ENCODE measurements around the gene RHEBL1. TPM values are rescaled to one million over a fixed set of nuclear protein-coding genes. Genes with fewer than 3 reads are reported as not detected.

Gene RHEBL1
- total and polyA plus RNA-seq, 2 of the 4 experiments (the other 2 are of a cell fraction) = 0.62 to 0.72 TPM

DNA sequence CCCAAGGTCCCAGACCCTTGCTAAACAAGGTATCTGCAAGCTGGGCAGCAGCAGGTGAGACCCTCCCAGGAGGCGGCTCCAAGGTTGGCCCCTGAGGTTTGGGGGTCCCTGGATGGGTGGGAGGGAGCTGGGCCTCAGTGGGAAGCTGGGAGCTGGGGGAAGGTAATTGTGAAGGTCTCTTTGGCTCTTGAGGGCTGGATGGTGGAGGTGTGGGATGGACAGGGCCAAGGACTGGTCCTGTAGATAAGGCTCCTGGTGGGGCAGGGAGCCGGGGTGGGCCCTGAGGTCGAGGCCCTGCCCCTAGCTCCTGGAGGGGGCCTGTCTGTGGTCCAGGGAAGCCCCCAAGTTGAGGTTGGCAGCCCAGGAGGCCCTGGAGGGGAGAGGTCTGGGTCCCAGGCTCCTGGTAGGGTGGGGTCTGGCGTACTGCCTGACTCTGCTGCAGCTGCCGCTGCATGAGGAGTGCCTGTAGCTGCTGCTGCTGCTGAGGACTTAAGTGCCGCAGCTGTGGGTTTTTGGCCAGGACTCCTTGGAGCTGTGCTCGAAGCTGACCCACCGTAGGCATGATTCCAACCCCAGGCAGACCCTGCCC lies 38.1 kb downstream of the RHEBL1 start:
- H4K8ac ChIP-seq (ENCODE audit: low read depth in 2 of 2, low read length in 2 of 2) = no peak overlapping the region
- no peaks in the 10 kb centered on the region for H3K9me1 ChIP-seq (ENCODE audit: insufficient read depth, low read length)
- H3K4me2 ChIP-seq (ENCODE audit: low read depth, low read length) = no peak overlapping the region
- H2BK15ac ChIP-seq (ENCODE audit: low read depth, low read length) = no peak overlapping the region
- no peaks in the 10 kb centered on the region for H3K9me3 ChIP-seq (ENCODE audit: control insufficient read depth, insufficient read depth, low read length)
- no peak overlapping the region for H3K9ac ChIP-seq (ENCODE audit: low read depth, low read length)
- peaks cover 19% of the 10 kb centered on the region for H4K20me1 ChIP-seq (ENCODE audit: insufficient read depth, low read length)
- H3K27ac ChIP-seq (ENCODE audit: insufficient read depth, low read length) = no peak overlapping the region
- intact Hi-C loops (cut with micrococcal nuclease) (no loop called here), in situ Hi-C loops (cut with MboI; ENCODE audit: low sequenced_read_pairs) (no loop called here), dilution Hi-C loops (cut with HindIII; ENCODE audit: low sequenced_read_pairs, unreplicated experiment) (no loop called here)
- H3K18ac ChIP-seq (ENCODE audit: low read depth, low read length) = no peak overlapping the region
- BruUV-seq (replicated peaks) = no TSS peak
- H4K5ac ChIP-seq (ENCODE audit: low read depth, low read length) = no peak overlapping the region
- WGBS, 2 experiments (ENCODE audit: extremely low coverage in 2 of 2, insufficient read length in 1 of 2) = 65% methylated on average over 6 of the region's 8 CpGs; no CpG with 5 or more reads in 1 of the 2 experiments
- H2BK5ac ChIP-seq (ENCODE audit: low read depth, low read length, poor library complexity, severe bottlenecking) = no peak overlapping the region
- no peak overlapping the region for H4K91ac ChIP-seq (ENCODE audit: insufficient read depth, low read depth, low read length)
- CTCF ChIA-PET = no interaction called here
- no peaks in the 10 kb centered on the region for H3K4me1 ChIP-seq (ENCODE audit: control insufficient read depth, insufficient read depth, low read length)
- H3K23ac ChIP-seq (ENCODE audit: low read depth, low read length) = no peak overlapping the region
- H3K36me3 ChIP-seq (ENCODE audit: control insufficient read depth, insufficient read depth, low read length) = peaks cover 85% of the 10 kb centered on the region
- H2BK120ac ChIP-seq (ENCODE audit: low read depth, low read length) = no peak overlapping the region
- no peak for ATAC-seq (ENCODE audit: low read depth)
- H3K4me3 ChIP-seq (ENCODE audit: insufficient read depth, low read depth, low read length) = no peak overlapping the region
- no peak overlapping the region for H2AK9ac ChIP-seq (replicated peaks; ENCODE audit: low read depth, low read length, poor library complexity)
- no peak for TF ChIP-seq BHLHE40 (IDR thresholded peaks at IDR 0.05; ENCODE audit: low read depth, low read length)
- no peak for TF ChIP-seq CHD1 (IDR thresholded peaks at IDR 0.05; ENCODE audit: low read depth, low read length)
- no peak for TF ChIP-seq MAFK (IDR thresholded peaks at IDR 0.05; ENCODE audit: low read depth, low read length)
- no peak for TF ChIP-seq ELK1 (IDR thresholded peaks at IDR 0.05; ENCODE audit: borderline replicate concordance, low read depth, low read length)
- no peak overlapping the region for H2AK5ac ChIP-seq (ENCODE audit: low read depth, low read length)
- no peak overlapping the region for H2BK20ac ChIP-seq (ENCODE audit: low read depth, low read length)
- no peak overlapping the region for H3K56ac ChIP-seq (ENCODE audit: extremely low read depth, insufficient read depth, low read length)
- POLR2A ChIA-PET (ENCODE audit: unreplicated experiment) = no interaction called here
- no peaks in the 10 kb centered on the region for H3K27me3 ChIP-seq (ENCODE audit: control insufficient read depth, insufficient read depth, low read length)
- no peak overlapping the region for H2AFZ ChIP-seq (replicated peaks; ENCODE audit: low read length, poor library complexity)
- no peak for DNase-seq
- no peak overlapping the region for H3K4ac ChIP-seq (ENCODE audit: low read depth, low read length)
- no peak overlapping the region for H3K14ac ChIP-seq (replicated peaks; ENCODE audit: low read depth, low read length)
- H3K79me1 ChIP-seq (ENCODE audit: low read depth in 1 of 2, low read length in 2 of 2) = peaks cover 18 to 61% of the 10 kb centered on the region in 2 experiments

Measured in IMR-90 (cell line).